HG03025 (cell line): Measurements from ENCODE around the gene COL4A1.

Experiments
- ATAC-seq: cut with Tn5 transposase; IDR thresholded peaks from one replicate; pipeline ENCODE4 v1.9.1; 2021; ENCODE audit warnings: mild to moderate bottlenecking, moderate library complexity; ENCODE audit not compliant: unreplicated experiment, low FRiP score

The COL4A1 gene

GRCh38 chr13:110244071-110244830 is 62.7 kb downstream of the COL4A1 start:
- ATAC-seq = no peak

DNA sequence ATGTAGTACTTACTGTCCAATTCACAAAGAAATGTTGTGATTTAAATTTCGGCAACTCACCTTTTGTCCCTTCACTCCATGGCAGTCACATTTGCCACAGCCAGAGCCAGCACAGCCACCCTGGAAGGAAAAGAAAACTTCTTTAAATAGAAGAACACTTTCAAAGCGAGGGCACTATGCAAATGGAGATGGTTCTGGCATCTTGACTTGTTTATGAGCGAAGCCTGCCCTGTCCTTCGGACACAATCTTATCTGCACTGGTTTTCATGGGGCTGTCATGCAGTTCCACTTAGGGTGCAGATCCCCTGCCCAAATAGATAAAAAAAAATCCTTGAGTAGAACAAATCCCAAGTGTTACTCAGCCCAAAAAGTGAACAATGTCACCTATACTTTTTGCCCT is 64.3 kb downstream of the COL4A1 start:
- no peak for ATAC-seq

GRCh38 chr13:110240943-110241342 is 66.0 kb downstream of the COL4A1 start:
- no peak for ATAC-seq

DNA sequence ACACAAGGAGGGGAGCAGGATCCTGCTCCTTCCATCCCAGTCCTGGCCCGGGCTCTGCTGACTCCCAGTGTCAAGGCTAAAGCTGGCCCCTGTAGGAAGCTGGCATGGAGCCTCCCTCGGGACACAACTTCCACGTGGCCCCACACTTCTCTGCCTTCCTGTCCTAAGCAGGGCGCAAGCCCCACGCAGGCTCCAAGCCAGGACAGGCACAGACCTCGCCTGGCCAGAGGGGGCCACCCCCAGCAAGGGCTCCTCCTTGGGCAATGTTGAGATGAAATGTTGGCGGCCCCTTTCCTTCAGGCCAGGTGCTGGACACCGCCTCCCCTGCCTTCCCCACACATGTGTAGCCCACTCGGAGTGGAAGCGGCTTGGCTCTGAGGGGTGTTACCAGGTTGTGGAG is 66.6 kb downstream of the COL4A1 start:
- no peak for ATAC-seq

DNA sequence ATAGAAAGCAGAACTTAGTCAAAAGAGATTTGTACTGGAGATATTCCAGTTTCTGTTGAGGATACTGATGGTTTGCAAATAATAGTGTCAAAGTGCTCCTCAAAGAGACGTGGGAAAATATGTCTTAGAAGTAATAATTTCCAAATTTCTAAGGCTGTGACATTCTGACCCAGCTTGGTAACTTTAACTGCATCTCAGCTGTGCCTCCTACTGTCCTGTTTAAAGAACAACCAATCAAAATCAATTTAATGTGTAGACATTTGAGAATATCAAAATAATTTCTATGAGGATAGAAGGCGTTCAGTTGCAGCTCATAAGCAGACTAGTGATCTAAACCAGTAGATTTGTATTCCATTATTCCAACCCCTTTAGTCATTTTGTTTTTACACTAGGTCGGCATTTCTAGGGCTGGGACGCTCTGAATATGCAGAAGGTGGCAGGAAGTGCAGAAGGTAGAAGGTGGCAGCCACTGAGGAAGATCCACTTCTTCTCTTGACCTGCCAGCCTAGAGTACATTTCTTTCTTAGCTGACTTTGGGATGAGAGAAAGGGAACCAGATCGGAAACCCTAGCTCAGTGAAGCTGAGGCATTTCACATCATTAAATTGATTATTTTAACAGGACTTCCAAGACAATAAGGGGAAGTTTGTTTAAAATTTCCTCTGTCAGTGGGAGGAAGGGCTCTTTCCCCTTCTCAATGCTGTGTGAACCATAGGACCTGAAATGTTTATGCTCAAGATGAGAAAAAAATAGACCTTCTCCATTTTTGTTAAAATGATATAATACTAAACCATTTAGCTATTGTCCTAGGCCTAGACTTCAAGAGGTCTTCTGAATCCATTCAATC is 67.5 kb downstream of the COL4A1 start:
- no peak for ATAC-seq

DNA sequence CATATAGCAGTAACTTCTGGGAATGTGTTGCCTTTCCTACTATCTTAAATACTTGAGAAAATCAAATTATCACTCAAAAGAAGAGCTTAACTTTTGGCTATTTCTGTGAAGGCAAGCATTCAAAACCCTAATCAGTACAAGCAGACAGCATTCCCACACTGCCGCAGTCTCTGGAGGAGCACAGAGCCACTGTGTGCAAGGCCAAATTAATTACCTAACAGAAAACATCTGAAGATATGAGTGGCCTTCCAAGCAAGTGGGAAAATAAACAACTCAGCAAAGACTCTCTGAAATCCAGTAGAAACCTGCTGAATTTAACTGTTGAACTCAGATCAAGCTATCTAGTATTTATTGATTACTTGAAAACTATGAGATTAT is 68.2 kb downstream of the COL4A1 start:
- ATAC-seq = no peak

DNA sequence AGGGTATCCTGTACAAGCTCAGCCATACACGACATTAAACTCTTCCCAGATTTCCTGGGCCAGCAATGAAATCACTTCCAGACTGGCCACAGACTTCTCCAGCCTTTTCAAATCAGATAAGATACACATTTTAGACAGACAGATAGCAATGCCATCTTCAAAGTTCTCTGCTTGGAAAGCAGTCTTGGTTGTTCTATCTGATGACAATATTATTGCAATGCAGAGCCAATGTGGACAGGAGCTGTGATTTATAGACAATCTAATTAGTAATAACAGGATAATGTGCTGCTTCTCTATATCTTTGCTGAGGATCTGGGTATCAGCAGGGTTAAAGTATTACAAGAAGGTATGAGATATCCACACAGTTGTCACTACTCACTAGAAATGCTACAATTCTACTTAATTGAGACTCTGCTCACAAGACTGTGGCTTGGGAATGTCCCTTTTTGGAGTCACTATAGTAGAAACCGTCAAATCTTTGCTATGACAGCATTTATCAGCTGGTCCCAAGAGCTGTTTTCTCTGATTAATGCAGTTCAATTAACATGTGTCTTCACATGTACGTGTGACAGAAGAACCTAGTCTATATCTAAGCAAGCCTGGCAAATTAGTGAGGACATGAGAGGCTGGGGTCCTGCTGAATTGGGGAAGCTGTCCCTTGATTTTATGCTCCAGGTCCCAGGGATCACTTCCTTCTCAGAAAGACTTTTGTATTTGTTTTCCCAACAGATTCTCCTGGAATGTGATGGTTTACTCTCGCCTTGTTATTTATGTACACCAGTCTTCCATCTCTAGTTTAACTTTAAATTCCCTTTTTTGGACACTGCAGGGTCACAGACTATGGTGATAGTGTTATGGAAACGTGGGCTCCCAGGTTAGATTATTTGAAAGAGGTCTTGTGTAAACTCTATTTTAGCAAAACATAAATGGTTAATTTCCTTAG is 68.8 kb downstream of the COL4A1 start:
- no peak for ATAC-seq

DNA sequence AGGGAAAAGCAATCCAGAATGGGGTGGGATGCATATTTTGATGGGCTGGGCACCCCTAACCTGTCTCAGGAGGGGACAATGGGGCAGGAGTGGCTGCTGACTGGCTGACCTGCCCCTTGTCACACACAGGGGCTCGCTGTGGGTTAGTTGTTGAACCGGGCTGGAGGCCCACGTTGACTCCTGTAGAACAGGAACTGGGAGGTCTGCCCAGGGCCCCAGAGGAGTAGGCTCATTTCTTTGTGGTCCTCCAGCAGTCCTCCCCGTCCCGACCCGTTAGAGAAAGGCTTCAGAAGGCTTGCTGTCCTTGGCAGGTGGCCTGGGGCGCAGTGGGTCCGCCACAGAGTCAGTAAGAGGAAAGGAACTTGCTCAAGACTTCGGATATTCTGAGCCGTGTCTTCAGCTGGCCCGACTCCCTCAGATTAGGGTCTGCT is 70.1 kb downstream of the COL4A1 start:
- no peak for ATAC-seq

GRCh38 chr13:110236431-110236830 is 70.5 kb downstream of the COL4A1 start:
- ATAC-seq = no peak

GRCh38 chr13:110234532-110234931 is 72.4 kb downstream of the COL4A1 start:
- ATAC-seq = no peak

GRCh38 chr13:110233951-110234280 is 73.0 kb downstream of the COL4A1 start:
- no peak for ATAC-seq

GRCh38 chr13:110233181-110233950 is 73.6 kb downstream of the COL4A1 start:
- ATAC-seq = no peak

DNA sequence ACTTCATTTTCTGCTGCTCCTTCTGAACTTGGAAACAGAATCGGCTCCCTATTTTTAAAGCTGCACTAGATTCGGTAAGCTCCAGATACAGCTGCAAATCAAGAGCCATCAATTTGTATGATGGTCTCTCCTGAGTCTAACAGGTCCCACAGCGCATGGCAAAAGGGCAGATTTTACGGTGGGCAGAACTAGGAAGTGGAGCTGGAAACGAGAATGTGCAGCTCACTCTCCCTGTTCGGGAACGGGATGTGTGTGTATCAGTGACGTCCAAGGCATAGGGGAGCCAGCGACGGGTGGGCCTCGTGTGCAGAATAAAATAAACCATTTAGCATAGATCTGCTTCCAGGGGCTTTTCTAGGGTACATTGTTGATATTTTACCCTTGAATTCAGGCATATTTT is 74.2 kb downstream of the COL4A1 start:
- ATAC-seq = no peak

DNA sequence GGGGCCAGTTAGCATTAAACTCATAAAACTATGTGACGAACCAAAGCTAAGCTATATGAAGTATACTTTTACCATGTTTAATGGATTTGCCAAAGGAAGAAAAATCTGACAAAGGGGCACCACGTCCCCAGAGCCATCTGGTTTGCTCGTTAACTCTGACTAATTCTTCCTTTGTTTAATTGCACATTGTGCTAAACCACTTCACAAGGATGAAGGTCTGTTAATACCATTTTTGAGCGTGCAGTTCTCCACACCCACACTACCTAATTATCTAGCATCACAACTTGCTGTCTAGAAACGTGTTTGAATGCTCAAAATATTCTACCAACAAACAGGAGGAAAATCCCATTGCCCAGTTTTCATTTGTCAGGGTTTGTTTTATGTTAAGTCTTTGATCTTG is 74.8 kb downstream of the COL4A1 start:
- ATAC-seq = no peak

DNA sequence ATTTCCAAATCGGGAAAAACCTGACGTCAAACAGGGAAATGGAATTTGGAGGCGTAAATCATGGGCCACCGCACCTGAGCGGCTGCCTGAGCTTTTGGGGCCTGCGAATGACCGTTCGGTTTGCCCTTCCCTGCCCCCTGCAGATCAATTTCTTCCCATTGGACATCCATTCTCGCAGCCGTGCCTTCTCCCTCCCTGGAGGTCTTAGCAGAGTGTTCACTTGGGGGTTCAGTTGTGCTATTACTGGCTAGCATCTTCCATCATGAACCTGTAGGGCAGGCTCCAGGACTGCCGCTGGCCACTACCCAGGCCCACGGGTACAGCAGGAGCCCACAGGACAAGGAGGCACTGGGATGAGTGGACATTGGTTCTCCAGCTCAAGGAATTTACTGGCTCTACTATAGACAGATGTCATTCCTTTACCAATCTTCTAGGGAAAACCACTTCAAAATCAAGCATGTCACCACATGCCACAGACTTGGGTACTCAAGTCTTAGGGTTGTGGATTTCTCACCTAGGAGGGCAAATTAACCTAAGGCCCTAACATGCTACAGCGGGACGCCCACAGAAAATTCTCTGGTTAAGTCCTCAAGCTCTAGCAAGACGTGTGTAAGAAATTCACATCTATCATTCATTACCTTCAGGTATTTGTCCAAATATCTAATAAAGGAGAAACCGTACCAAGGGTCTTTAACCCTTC is 75.5 kb downstream of the COL4A1 start:
- no peak for ATAC-seq

- no peak for ATAC-seq
Observed at GRCh38 chr13:110230661-110231347, 76.2 kb downstream of the COL4A1 start.

DNA sequence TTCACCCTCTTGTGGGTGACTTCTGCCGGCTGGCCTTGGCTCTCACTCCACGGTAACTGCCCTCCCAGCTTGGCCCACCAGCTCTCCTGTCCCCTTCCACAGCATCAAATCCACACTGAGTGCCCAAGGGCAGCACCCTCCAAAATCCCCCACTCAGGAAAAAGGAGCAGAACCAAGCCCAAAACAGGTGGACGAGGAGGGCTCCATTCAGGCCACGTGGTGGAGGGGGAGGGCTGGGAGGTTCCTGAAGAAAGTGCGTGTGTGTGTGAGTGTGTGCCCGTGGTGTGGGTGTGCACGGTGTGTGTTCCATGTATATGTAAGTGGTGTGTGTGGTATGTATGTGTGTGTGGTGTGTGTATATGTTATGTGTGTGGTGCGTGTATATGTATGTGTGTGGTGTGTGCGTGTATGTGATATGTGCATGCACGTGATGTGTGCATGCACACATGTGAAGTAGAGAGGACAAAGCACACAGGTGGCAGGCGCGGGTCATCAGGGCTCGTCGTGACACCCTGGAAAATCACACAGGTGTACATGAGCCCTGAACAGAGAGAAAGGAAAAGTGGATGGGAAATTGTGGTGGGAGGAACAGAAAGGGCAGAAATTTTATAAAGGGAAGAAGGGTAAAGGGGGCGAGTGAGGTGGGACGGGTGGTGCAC is 76.9 kb downstream of the COL4A1 start:
- ATAC-seq = no peak
